RKO (cell line): ENCODE results near the gene MYO1E.
A peak's percentile ranks its signal among the peaks of the same experiment; 100 is the strongest.

Source experiments
- DNase-seq: peaks from one replicate; pipeline ENCODE4 v3.0.0-alpha.2; 2016; ENCODE audit warnings: low spot score

MYO1E gene

GRCh38 chr15:59227021-59227420 is 145.7 kb downstream of the MYO1E start:
- no peak for DNase-seq

GRCh38 chr15:59224474-59224873 is 148.2 kb downstream of the MYO1E start:
- no peak for DNase-seq

GRCh38 chr15:59223736-59224135 is 148.9 kb downstream of the MYO1E start:
- no peak for DNase-seq

- DNase-seq, result no peak
Observed at GRCh38 chr15:59222906-59223550, 149.6 kb downstream of the MYO1E start.

- DNase-seq, result peak; percentile 77
Observed at GRCh38 chr15:59221511-59222505, 150.9 kb downstream of the MYO1E start.

GRCh38 chr15:59218710-59219109 is 154.0 kb downstream of the MYO1E start:
- no peak for DNase-seq

GRCh38 chr15:59217876-59218498 is 154.7 kb downstream of the MYO1E start:
- DNase-seq, result no peak

- DNase-seq, result no peak
Observed at GRCh38 chr15:59216911-59217310, 155.8 kb downstream of the MYO1E start.

- no peak for DNase-seq
Observed at GRCh38 chr15:59210186-59210585, 162.5 kb downstream of the MYO1E start.

GRCh38 chr15:59208613-59209249 is 163.9 kb downstream of the MYO1E start:
- DNase-seq, result no peak

GRCh38 chr15:59206623-59207183 is 166.0 kb downstream of the MYO1E start, which contains the start of gene LDHAL6B:
Gene LDHAL6B (plus strand): TSS chr15:59206843. CDS start chr15:59206941, 98 bp downstream.
- DNase-seq, result no peak

- no peak for DNase-seq
Observed at GRCh38 chr15:59205839-59206622, 166.6 kb downstream of the MYO1E start.

- DNase-seq, result no peak
Observed at GRCh38 chr15:59203657-59204056, 169.0 kb downstream of the MYO1E start.

GRCh38 chr15:59203008-59203407 is 169.7 kb downstream of the MYO1E start:
- DNase-seq, result no peak

- DNase-seq, result no peak
Observed at GRCh38 chr15:59200560-59200959, 172.1 kb downstream of the MYO1E start.

- DNase-seq, result peak; percentile 57
Observed at GRCh38 chr15:59199626-59200465, 172.8 kb downstream of the MYO1E start.

- DNase-seq, result no peak
Observed at GRCh38 chr15:59197454-59197853, 175.2 kb downstream of the MYO1E start.

- no peak for DNase-seq
Observed at GRCh38 chr15:59196416-59196815, 176.3 kb downstream of the MYO1E start.

GRCh38 chr15:59194639-59195325 is 177.9 kb downstream of the MYO1E start:
- no peak for DNase-seq
